Measurements from ENCODE around the gene ERC2.

Gene ERC2

GRCh38 chr3:56375654-56376053 lies 92.6 kb downstream of the ERC2 start:
- no peak overlapping the region for H3K4me3 ChIP-seq (ENCODE audit: low read depth, low read length)
- no peak overlapping the region for H2AFZ ChIP-seq
- no peak overlapping the region for H3K9ac ChIP-seq
- H3K27me3 ChIP-seq (ENCODE audit: control insufficient read depth, insufficient read depth, low read length), result no peaks in the 10 kb centered on the region
- H3K27ac ChIP-seq, result no peak overlapping the region
- no peaks in the 10 kb centered on the region for H3K36me3 ChIP-seq (ENCODE audit: control insufficient read depth, insufficient read depth, low read length)
- no peaks in the 10 kb centered on the region for H3K79me2 ChIP-seq
- H3K4me1 ChIP-seq, result no peaks in the 10 kb centered on the region
- TF ChIP-seq, protein P1, sequence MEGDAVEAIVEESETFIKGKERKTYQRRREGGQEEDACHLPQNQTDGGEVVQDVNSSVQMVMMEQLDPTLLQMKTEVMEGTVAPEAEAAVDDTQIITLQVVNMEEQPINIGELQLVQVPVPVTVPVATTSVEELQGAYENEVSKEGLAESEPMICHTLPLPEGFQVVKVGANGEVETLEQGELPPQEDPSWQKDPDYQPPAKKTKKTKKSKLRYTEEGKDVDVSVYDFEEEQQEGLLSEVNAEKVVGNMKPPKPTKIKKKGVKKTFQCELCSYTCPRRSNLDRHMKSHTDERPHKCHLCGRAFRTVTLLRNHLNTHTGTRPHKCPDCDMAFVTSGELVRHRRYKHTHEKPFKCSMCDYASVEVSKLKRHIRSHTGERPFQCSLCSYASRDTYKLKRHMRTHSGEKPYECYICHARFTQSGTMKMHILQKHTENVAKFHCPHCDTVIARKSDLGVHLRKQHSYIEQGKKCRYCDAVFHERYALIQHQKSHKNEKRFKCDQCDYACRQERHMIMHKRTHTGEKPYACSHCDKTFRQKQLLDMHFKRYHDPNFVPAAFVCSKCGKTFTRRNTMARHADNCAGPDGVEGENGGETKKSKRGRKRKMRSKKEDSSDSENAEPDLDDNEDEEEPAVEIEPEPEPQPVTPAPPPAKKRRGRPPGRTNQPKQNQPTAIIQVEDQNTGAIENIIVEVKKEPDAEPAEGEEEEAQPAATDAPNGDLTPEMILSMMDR (IDR thresholded peaks at IDR 0.05), result no peak
- no peaks in the 10 kb centered on the region for H3K9me3 ChIP-seq (ENCODE audit: control insufficient read depth, low read length)
- H3K4me2 ChIP-seq (ENCODE audit: low read length), result no peak overlapping the region

DNA sequence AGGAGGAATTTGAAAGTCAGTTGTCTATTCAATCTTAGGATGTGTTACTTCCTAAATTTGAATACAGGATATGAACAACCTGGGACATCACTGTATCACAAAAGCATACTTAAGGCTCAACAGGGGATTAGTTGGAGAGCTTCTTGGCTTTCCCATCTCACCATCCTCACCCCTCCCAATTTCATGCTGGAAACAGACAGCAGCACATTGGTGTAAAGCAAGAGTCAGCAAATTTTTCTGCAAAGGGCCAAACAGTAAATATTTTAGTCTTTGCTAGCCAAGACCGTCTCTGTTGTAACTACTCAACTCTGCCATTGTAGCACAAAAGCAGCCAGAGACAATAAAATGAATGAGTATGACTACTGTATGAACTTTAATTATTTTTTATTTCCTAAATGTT lies 94.9 kb downstream of the ERC2 start:
- peaks cover 5% of the 10 kb centered on the region for H3K4me1 ChIP-seq
- H3K27ac ChIP-seq, result no peak overlapping the region
- no peaks in the 10 kb centered on the region for H3K36me3 ChIP-seq (ENCODE audit: control insufficient read depth, insufficient read depth, low read length)
- no peak overlapping the region for H2AFZ ChIP-seq
- no peaks in the 10 kb centered on the region for H3K27me3 ChIP-seq (ENCODE audit: control insufficient read depth, insufficient read depth, low read length)
- H3K4me3 ChIP-seq (ENCODE audit: low read depth, low read length), result no peak overlapping the region
- no peaks in the 10 kb centered on the region for H3K79me2 ChIP-seq
- H3K9me3 ChIP-seq (ENCODE audit: control insufficient read depth, low read length), result no peaks in the 10 kb centered on the region
- TF ChIP-seq, protein P1 (IDR thresholded peaks at IDR 0.05), result no peak
- H3K9ac ChIP-seq, result no peak overlapping the region
- no peak overlapping the region for H3K4me2 ChIP-seq (ENCODE audit: low read length)

- Histone ChIP-seq H3K4me2 (ENCODE audit: low read length) (no peak overlapping the region), H3K9me3 (ENCODE audit: control insufficient read depth, low read length) (no peaks in the 10 kb centered on the region), H3K4me1 (peaks cover 5% of the 10 kb centered on the region), H3K79me2 (no peaks in the 10 kb centered on the region), H3K9ac (no peak overlapping the region), H3K4me3 (ENCODE audit: low read depth, low read length) (no peak overlapping the region), H3K27ac (no peak overlapping the region), H2AFZ (no peak overlapping the region), H3K27me3 (ENCODE audit: control insufficient read depth, insufficient read depth, low read length) (no peaks in the 10 kb centered on the region), H3K36me3 (ENCODE audit: control insufficient read depth, insufficient read depth, low read length) (no peaks in the 10 kb centered on the region)
- TF ChIP-seq, protein P1 (IDR thresholded peaks at IDR 0.05), result no peak
Observed at GRCh38 chr3:56370991-56371775, 97.1 kb downstream of the ERC2 start.

DNA sequence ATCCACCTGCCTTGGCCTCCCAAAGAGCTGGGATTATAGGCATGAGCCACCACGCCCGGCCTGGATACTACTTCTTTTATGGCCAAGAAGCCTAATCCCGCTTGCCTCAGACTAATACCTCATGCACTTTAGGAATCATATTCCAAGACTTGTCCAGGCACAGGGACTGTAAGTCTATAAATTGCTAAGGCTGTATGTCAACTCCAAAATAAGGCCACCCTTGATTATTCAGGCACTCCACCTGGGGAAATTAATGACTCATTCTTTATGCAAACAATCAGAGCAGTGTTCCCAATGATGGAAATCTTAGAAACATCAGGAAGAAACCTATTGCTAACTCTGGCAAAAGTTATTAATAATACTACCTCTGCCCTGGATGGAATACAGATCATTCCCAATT lies 98.4 kb downstream of the ERC2 start:
- Histone ChIP-seq H2AFZ (no peak overlapping the region), H3K4me2 (ENCODE audit: low read length) (no peak overlapping the region), H3K36me3 (ENCODE audit: control insufficient read depth, insufficient read depth, low read length) (no peaks in the 10 kb centered on the region), H3K79me2 (no peaks in the 10 kb centered on the region), H3K4me1 (peaks cover 5% of the 10 kb centered on the region), H3K27me3 (ENCODE audit: control insufficient read depth, insufficient read depth, low read length) (no peaks in the 10 kb centered on the region), H3K9me3 (ENCODE audit: control insufficient read depth, low read length) (no peaks in the 10 kb centered on the region), H3K9ac (no peak overlapping the region), H3K4me3 (ENCODE audit: low read depth, low read length) (no peak overlapping the region), H3K27ac (no peak overlapping the region)
- TF ChIP-seq, protein P1 (IDR thresholded peaks at IDR 0.05), result no peak

DNA sequence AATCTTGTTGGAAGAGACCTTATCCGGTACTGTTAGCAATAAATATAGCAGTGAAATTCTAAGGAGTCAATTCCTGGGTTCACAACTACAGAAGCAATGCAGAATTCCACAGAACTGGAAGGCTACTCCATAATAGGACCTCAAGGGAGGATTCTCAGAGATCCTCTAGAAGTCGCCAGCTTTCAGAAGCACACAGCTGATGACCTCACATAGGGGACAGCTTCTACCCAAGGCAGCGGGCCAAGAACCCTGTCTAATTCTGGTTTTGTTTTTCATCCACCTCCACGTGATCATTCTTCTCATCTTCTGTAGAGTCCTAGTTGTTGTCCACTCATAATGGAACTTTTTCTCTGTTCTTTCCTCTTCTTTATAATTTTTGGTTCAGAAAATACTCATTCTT lies 99.4 kb downstream of the ERC2 start:
- no peak overlapping the region for H3K9ac ChIP-seq
- TF ChIP-seq, protein P1 (IDR thresholded peaks at IDR 0.05), result no peak
- H3K4me1 ChIP-seq, result peaks cover 5% of the 10 kb centered on the region
- no peak overlapping the region for H3K4me3 ChIP-seq (ENCODE audit: low read depth, low read length)
- no peaks in the 10 kb centered on the region for H3K79me2 ChIP-seq
- no peaks in the 10 kb centered on the region for H3K36me3 ChIP-seq (ENCODE audit: control insufficient read depth, insufficient read depth, low read length)
- no peak overlapping the region for H3K4me2 ChIP-seq (ENCODE audit: low read length)
- no peaks in the 10 kb centered on the region for H3K27me3 ChIP-seq (ENCODE audit: control insufficient read depth, insufficient read depth, low read length)
- no peaks in the 10 kb centered on the region for H3K9me3 ChIP-seq (ENCODE audit: control insufficient read depth, low read length)
- H3K27ac ChIP-seq, result no peak overlapping the region
- H2AFZ ChIP-seq, result no peak overlapping the region
